Right lung (tissue), 10 donors: Measurements from ENCODE around the gene OR14A16. TPM values are rescaled to one million over a fixed set of nuclear protein-coding genes. Genes with fewer than 3 reads are reported as not detected.

ENCODE experiments used
- DNase-seq, 2 donors: peaks; one replicate each; pipeline ENCODE4 v3.0.0-alpha.2; 2013
- long read RNA-seq, 8 donors: transcript quantifications; one replicate each; lab custom pipeline, GENCODE V29; 2026
- polyA plus RNA-seq, 5 donors: library from polyadenylated mRNA; unstranded; fragments of 120-200 nt; gene quantifications; one replicate each; pipeline versions ENCODE4 v1.2.1 to v1.2.3, GENCODE V29; 2013; ENCODE audit warnings: inconsistent platforms in 1 of 5, low replicate concordance in 1 of 5; ENCODE audit not compliant: insufficient read length in 5 of 5, insufficient read depth in 1 of 5

OR14A16 gene, protein sequence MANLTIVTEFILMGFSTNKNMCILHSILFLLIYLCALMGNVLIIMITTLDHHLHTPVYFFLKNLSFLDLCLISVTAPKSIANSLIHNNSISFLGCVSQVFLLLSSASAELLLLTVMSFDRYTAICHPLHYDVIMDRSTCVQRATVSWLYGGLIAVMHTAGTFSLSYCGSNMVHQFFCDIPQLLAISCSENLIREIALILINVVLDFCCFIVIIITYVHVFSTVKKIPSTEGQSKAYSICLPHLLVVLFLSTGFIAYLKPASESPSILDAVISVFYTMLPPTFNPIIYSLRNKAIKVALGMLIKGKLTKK
- not detected for polyA plus RNA-seq
- long read RNA-seq, donor 1: 0 reads
- long read RNA-seq, donor 2: 0 reads
- long read RNA-seq, donor 3: 0 reads
- long read RNA-seq, donor 4: 0 reads
- long read RNA-seq, donor 5: 0 reads
- long read RNA-seq, donor 6: 0 reads
- long read RNA-seq, donor 7: 0 reads
- long read RNA-seq, donor 8: 0 reads

DNA sequence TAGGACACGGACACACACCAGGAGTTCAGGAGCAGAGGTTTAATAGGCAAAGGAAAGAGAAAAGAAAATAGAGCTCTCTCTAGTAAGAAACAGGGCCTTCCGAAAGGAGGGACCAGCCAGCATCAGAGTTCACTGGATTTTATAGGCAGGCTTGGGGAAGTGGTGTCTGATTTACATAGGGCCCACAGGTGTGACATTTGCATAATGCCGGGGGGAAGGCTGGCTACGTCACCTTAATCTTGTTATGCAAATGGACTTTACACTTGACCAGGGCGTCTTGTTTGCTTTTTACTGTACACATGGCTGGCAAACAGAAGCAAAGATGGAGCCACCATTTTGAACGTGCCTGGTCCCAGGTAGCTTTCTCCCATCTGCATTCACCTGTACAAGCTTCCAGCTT is at the start of gene OR14A16:
TSS of gene OR14A16 (minus strand) at position 97 of the 400 bp plus-strand sequence. CDS start 8,390 bp downstream, outside the sequence.
- DNase-seq: no peak

DNA sequence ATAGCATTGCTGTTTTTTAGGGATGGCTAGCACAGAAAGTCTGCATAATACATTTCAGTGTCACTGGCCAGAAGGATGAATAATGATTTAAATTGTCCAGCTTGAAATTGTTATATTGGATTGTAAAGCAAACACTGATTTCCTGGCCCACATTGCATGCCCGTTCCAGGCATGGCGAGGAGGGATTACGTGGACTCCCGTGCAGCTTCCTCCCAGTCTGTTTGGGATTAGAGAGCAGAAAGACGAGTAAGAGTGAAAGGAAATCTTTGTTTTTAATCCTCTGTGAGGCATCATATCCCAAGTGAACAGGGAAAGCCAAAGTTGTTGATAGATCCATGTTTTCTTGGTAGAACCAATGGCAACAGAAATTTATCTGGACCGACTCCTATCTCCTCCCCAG is 41.5 kb upstream of the OR14A16 start:
- DNase-seq: no peak

DNA sequence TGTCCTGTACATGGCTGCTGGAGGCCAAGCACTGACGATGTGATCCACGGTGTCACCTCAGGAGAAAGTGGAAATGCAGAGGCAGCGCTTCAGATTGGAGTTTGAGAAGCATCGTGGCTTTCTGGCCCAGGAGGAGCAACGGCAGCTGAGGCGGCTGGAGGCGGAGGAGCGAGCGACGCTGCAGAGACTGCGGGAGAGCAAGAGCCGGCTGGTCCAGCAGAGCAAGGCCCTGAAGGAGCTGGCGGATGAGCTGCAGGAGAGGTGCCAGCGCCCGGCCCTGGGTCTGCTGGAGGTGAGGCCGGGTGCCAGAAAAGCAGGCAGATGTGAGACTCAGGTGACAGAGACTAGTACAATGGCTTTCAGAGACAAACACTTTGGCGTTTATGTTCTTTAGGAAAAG is 40.7 kb upstream of the OR14A16 start:
- DNase-seq: no peak

DNA sequence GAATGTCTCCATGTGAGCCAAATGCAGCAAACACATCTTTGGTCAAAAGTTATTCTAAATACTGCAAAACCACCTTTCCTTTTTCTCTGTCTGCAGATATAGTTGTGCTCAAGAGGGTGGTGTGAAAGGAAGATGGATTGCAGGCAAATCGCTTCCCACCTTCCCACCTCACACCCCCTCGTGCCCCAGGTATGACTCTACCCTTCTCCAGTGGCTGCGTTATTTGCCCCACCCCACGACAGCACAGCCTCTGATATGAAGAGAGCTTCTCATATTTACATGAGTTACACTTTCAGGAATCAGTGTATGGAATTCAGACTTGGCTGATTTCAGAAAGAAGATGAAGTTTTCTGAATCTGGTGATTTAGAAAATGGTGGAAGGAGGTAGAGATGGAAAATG is 38.8 kb upstream of the OR14A16 start:
- DNase-seq: no peak

DNA sequence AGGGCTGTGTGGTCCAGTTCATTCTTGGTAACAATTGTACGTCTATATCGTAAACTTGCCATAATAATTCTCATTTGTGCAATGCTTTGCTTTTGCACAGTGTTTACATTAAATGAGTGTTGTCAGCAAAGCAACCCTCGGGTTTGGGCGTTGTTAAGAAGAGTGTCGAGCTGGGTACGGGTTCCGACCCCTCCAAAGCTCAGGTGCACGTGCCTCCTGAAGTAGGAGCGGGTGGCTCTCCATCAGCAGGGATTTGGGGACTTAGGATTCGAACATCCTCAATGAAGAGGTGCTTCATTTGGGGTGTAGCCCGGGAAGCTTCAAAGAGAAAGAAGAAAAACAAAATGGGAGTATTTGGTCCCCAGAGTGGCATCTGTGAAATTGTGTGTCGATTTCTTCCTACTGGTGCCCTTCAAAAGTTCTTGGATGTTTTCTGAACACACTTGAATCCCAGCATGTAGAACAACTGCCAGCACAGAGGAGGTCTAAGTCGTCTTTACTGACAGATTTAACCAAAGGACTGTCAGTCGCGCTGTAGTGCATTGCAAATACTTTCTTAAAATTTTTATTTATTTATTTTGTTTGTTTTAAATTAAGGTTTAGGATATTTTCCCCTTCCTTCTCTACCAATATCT is 34.2 kb upstream of the OR14A16 start:
- DNase-seq: no peak

DNA sequence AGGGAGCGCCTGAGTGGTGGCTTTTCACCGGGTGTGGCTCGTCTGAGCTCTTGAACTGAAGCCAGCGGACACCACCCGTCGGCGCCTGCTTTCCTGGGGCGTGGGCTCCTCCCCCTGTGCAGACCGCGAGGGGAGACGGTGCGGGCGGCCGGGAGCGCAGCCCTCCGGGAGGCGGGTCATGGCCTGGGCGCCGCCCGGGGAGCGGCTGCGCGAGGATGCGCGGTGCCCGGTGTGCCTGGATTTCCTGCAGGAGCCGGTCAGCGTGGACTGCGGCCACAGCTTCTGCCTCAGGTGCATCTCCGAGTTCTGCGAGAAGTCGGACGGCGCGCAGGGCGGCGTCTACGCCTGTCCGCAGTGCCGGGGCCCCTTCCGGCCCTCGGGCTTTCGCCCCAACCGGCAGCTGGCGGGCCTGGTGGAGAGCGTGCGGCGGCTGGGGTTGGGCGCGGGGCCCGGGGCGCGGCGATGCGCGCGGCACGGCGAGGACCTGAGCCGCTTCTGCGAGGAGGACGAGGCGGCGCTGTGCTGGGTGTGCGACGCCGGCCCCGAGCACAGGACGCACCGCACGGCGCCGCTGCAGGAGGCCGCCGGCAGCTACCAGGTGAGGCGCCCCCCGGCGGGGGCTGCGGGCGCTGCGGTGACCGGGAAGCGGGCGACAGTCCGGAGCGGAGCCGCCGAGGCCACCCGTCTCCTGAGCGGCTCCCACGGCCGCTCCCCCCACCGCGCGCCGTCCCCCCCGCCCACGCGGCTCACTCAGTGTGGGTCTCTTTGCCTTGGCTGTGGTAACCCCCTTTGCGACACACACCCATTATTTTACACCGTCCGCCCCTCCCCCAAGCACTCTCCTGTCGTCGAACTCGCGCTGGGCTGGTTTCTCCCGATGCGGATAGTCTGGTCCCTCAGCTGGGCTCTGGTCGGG is 33.4 kb upstream of the OR14A16 start, which contains the start of gene TRIM58:
TSS of gene TRIM58 (plus strand) at position 119 of the 916 bp plus-strand sequence. CDS start at position 179, 60 bp downstream.
- DNase-seq: no peak

DNA sequence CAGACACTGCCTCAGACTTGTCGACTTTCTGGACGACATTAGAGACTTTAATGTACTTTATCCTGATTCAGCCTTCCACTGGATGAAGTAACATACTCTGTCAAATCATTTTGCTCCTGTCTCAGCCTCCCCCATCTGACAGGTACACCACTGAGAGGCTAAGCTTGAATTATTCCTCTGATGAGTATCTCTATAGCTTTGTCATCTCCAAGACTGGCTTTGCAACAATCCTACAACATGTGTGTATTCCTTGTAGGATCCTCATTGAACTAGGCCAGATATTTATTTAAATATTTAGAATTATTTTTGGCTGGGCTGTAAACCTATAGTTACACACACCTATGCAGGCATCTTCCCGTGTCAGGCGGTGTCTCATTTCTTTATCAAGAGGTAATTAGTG is 32.0 kb upstream of the OR14A16 start:
- no peak for DNase-seq

DNA sequence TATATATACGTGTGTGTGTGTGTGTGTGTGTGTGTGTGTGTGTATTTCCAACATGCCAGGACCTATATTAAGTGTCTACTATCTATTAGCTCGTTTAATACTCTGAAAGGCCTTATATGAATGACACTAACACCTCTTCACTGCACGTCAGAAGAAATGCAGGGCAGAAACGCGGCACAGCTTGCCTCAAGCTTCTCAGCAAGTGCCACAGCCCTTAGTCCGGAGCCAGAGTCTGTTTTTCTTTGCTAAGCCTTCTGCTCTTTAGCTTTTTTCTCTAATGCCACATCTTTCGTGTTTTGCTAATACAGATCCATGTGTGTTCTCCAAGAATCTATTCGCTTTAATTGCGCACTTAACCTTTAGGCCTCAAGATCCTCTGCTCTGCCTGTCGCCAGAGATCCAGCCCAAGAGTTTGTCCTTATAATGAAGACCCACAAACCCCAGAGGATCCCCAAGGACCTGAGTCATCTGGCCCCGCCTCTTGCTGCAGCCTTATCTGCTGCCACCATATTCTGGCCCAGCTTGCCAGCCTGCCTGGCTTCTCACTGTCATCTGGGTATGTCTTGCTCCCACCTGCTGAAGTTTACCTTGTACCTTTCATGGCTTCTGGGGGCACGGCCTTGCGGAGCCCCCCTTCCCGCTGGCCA is 31.1 kb upstream of the OR14A16 start:
- no peak for DNase-seq

DNA sequence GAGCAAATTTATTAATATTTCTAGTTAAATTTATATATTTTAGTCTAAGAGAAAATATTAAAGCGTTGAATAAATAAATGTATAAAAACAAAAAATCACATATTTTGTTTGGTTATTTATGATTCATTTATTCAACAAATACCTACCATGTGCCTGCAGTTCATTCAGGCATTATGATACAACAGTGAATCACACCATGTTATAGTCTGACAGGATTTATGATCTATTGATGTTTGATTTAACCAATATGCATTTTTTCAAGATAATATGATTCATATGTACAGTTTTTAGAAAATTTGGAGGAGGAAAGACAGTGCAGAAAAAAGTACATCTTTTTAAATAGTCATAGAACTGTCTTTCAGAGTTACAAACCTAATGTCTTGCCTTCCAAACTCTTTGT is 25.7 kb upstream of the OR14A16 start:
- DNase-seq: no peak

DNA sequence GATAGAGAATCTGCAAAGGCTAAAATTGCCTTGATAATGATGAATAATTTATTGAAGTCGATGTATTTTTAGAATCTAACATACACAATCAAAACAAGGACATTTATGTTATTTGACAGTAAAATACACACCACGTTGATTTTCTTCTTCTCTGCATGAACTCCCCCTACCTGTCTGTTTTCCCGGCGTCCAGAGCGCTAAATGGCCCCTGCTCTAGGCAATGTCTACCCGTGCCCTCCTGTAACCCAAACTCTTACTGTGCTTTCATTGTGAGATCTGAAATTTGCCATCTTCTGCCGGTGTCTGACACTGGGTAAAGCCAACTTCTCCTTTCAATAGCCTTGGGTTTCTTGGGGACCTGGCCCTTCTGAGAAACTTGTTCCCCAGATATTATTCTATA is 24.4 kb upstream of the OR14A16 start:
- no peak for DNase-seq

DNA sequence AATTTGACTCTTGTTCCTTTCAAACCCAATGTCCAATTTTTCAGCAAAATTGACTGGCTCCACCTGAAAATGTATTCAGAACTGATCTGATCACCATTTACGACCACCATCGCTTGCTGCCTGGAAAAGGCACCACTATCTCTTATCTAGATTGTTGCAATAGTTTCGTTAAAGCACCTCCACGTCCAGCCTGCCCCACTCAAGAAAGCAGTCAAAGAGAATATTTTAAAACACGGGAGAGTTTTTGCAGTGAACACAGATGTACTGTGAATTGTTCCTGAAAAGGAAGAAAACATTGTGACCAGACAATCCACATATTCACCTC is 21.7 kb upstream of the OR14A16 start:
- DNase-seq: no peak

DNA sequence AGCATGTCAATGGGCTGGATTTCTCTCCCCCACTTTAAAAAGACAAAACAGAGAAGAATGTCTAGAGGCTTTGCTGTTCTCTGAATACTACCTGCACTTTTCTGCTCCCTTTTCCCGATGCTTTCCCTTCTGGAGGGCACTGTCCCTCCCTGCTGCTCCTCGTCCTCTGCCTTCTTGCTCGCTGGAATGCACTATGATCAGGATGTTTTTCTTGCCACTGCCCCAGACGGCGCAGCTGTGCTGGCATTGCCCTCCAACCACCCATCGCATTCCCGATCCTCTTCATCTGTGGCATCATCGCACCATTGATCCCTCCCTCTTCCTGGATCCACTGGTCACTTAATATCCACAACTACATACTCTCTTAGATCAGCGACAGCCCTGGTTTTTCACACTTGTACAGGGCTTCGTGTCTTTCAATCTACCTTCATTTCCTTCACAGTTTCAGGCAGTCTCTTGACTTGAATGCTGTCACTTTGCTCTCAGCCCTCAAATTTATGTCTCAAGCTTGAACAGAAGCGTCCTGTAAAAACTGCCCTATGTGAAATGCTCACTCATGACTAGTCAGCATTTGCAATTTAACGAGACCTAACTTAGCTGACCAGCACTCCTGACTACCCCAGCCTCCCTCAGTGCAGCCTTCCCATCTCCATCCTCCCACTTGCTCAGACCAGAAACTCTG is 21.2 kb upstream of the OR14A16 start:
- DNase-seq: no peak

DNA sequence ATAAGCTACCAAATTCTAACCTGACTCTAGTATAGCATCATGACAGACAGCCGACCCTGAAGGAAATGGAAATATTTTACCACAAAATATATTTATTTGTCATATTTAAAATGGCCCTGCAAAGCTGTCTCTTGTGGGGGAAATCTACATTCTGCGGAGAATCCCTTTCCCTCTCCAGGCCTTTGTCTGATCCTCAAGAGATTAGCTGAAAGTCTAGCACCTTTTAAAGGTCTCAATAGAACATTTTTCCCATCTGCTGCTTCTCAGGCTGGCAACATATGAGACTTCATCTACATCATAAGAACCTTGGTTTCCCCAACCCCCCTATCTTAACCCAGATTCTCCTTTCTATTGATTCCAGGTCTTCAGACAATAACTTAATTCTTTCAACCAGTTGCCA is 19.5 kb upstream of the OR14A16 start:
- no peak for DNase-seq

DNA sequence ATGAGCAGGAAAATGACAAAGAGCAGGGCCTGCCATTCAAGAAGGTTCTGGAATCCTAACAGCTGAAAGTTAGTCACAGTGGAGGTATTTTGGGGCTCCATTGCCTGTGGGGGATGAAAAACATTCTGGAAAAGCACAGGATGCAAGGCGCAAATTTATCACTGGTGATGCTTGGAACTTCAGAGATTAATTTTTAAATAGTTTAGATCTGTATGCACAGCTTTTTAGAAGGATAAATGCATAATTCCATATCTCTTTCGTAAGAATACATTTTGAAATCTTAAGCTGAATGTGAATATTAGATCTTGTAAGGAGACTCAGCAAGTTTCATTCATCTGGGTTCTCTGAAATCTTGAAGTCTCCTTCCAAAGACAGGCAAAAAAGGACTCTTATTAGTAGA is 17.9 kb upstream of the OR14A16 start, which contains the start of gene OR11L1:
TSS of gene OR11L1 (minus strand) at position 101 of the 400 bp plus-strand sequence. CDS start at position 101, 0 bp downstream.
- DNase-seq: no peak

DNA sequence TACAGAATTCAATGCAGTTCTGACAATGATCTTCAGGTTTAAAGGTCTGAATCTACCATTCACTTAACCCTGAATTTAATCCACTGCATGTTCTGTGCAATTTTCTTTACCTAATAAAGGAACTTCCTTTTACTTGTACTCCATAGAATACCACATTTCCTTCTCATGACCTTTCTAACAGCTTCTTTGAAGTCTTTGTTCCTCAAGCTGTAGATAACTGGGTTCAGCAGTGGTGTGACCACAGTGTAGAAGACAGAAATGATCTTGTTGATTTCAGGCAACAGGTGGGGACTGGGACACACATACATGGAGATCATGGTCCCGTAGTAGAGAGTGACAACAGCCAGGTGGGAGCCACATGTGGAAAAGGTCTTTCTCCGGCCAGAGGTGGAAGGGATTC is 16.9 kb upstream of the OR14A16 start:
- DNase-seq: no peak

DNA sequence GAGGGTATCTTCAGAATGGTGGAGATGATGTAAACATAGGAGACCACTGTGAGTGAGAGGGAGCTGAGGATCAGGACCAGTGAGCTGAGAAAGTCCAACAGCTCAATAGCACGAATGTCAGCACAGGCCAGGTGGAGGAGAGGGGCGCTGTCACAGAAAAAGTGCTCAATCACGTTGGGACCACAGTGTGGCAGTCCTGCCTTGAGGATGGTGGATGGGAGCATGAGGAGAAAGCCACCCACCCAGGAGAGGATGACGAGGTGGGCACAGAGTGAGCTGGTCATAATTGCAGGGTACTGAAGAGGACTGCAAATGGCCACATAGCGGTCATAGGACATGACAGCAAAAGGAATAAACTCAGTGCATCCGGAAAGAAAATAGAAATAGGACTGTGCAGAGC is 9.7 kb upstream of the OR14A16 start:
- DNase-seq: no peak

DNA sequence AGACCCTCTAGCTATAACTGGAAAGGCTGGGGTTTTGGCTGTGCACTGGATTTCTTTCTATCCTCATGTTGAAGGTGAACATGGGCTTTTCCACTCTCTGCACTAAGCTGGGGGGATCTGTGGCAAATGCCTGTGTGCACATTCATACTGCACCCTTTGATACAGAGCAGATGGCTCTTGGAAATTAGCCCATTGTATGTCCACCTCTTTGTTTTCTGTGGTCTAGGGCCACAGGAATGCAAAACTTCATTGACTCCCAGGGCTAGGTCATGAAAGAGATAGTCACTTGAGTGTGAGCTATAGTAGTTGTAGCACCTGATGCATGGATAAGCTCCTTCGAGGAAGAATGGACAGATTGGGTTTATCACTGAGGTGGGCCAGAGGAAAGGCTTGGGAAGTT is 5.7 kb upstream of the OR14A16 start:
- no peak for DNase-seq

DNA sequence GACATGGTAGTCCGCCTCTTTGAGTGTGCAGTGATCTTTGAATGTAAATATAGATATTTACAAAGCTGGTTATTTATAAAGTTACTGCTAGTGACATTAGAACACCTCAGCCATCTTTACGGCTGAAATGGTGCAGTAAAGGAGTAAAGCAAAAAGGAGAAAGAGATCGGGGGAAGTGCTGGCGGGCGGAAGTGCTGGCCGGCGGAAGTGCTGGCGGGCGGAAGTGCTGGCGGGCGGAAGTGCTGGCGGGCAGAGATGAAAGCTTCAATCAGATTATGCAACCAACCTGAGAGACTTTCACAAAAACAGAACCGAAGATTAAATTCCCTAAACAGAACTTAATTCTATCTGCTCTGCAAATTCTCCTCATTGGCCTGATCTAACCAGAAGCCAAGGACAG is 1.4 kb upstream of the OR14A16 start:
- no peak for DNase-seq

DNA sequence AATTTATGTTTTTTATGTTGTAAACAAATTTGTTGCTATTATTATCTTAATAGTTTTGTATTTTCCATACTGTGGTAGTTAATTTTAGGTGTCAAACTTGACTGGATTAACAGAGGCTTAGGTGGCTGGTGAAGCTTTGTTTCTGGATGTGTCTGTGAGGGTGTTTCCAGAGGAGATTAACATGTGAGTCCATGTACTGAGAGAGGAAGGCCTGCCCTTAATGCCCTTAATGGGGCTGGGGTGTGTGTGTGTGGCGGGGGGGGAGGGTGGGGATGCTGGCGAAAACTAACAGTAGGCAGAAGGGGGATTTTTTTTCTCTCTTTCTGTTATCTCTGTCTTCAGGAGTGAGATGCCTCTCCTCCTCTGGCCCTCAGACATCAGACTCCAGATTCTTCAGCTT is 1.9 kb downstream of the OR14A16 start:
- DNase-seq: no peak

DNA sequence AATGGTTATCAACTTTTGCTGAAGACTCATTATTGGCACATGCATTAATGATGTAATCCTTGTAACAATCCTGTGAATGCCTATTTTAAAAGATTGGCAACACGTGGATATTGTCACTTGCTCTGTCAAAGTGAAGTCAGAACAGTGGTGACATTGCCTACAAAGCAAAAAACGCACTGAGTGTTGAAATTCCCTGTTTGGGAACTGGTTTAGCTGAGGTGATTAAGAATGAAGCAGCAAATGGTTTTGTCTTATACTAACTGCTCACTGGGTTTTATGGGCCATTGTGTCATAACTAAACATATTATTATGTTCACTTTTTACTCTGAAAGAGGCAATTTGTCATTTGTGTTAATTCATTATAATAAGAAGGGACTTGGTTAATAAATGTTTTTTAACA is 11.3 kb downstream of the OR14A16 start:
- DNase-seq: no peak

DNA sequence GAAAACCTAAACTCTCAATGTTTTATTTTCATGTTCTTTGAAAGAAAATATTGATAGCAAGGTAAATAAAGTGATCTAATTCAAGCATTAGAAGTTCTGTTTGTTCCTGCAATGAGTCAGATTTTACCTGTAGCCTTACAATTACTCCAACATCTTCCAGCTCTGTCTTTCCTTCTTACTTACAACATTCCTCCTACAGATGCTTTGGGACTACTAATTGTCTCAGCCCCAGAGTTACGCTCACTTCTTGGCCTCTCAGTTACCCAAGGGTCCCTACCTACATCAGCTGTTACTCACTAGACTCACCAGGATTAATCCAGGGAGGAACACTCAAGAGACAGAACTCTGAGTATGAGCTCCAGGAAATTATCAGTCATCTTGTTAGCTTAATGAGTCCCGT is 26.4 kb downstream of the OR14A16 start:
- DNase-seq: no peak
